SK-N-SH (cell line): ENCODE data around the gene C12orf42. TPM values are rescaled to one million over a fixed set of nuclear protein-coding genes. Genes with fewer than 3 reads are reported as not detected.
A peak's percentile ranks its signal among the peaks of the same experiment; 100 is the strongest.

ENCODE experiments used
- CTCF ChIA-PET: fragments of 300-600, 350-600 bp; formaldehyde crosslinking; extraction: SDS; loops from one replicate; lab custom pipeline; 2021; lab: Yijun Ruan, JAX
- POLR2A ChIA-PET: fragments of 350-600 bp; sonication (Branson Sonifier 250); formaldehyde crosslinking; extraction: SDS; loops from one replicate; lab custom pipeline; 2020; ENCODE audit warnings: antibody characterized with exemption, inconsistent platforms; lab: Yijun Ruan, JAX
- DNase-seq: peaks from one replicate; pipeline ENCODE4 v3.0.0; 2012
- H2AFZ ChIP-seq: fragments of 200-600 bp; sonication (generic); 2 replicates; pipeline ENCODE4 v1.8.1; 2016; ENCODE audit warnings: antibody characterized with exemption, mild to moderate bottlenecking, low read depth
- H3F3A ChIP-seq: fragments of 200-600 bp; sonication (generic); replicated peaks from 2 replicates; pipeline ENCODE3; 2016; ENCODE audit warnings: antibody characterized with exemption, mild to moderate bottlenecking; ENCODE audit not compliant: insufficient read depth
- H3K27ac ChIP-seq, 2 experiments: fragments of 200-500 bp in 1 of 2; fragments of 200-600 bp in 1 of 2; sonication (Bioruptor generic) in 1 of 2; sonication (generic), shearing (Covaris generic) in 1 of 2; 2 replicates each; pipeline versions ENCODE4 v1.5.1 to v1.6.1; 2014 to 2016; ENCODE audit warnings: low read depth in 2 of 2, inconsistent platforms in 1 of 2, low read length in 1 of 2, mild to moderate bottlenecking in 1 of 2, mixed read lengths in 1 of 2
- H3K27me3 ChIP-seq: fragments of 200-600 bp; sonication (generic), shearing (Covaris generic); 2 replicates; pipeline ENCODE4 v1.6.1; 2016; ENCODE audit warnings: mixed run types; ENCODE audit not compliant: insufficient read depth
- H3K36me3 ChIP-seq, 2 experiments: fragments of 200-500 bp in 1 of 2; fragments of 200-600 bp in 1 of 2; sonication (Bioruptor generic) in 1 of 2; sonication (generic) in 1 of 2; replicated peaks in 1 of 2; 2 replicates each; pipeline versions ENCODE3 to v1.5.1; 2014 to 2016; ENCODE audit warnings: low read length in 1 of 2, mild to moderate bottlenecking in 1 of 2; ENCODE audit not compliant: insufficient read depth in 2 of 2, control insufficient read depth in 1 of 2
- H3K4me1 ChIP-seq, 2 experiments: fragments of 200-500 bp in 1 of 2; fragments of 200-600 bp in 1 of 2; sonication (Bioruptor generic) in 1 of 2; sonication (generic), shearing (Covaris generic) in 1 of 2; 2 replicates each; pipeline versions ENCODE4 v1.5.1 to v1.6.1; 2014 to 2016; ENCODE audit warnings: low read depth in 1 of 2, low read length in 1 of 2, mixed run types in 1 of 2; ENCODE audit not compliant: insufficient read depth in 2 of 2, control insufficient read depth in 1 of 2
- H3K4me2 ChIP-seq: fragments of 200-600 bp; sonication (generic), shearing (Covaris generic); 2 replicates; pipeline ENCODE4 v1.6.1; 2017; ENCODE audit warnings: mixed run types
- H3K4me3 ChIP-seq, 2 experiments: fragments of 200-500 bp in 1 of 2; fragments of 200-600 bp in 1 of 2; sonication (Bioruptor generic) in 1 of 2; sonication (generic), shearing (Covaris generic) in 1 of 2; 2 replicates each; pipeline versions ENCODE4 v1.5.1 to v1.8.1; 2014 to 2016; ENCODE audit warnings: low read depth in 2 of 2, inconsistent platforms in 1 of 2, low read length in 1 of 2, mild to moderate bottlenecking in 1 of 2, mixed read lengths in 1 of 2, moderate library complexity in 1 of 2
- H3K79me2 ChIP-seq: fragments of 200-600 bp; sonication (generic); 2 replicates; pipeline ENCODE4 v1.8.1; 2017; ENCODE audit warnings: mild to moderate bottlenecking; ENCODE audit not compliant: insufficient read depth
- H3K9ac ChIP-seq: fragments of 200-600 bp; sonication (generic); 2 replicates; pipeline ENCODE4 v1.6.1; 2017; ENCODE audit warnings: mixed run types
- H3K9me2 ChIP-seq: fragments of 200-600 bp; sonication (generic); 2 replicates; pipeline ENCODE4 v1.6.1; 2017; ENCODE audit warnings: mixed run types
- H3K9me3 ChIP-seq: fragments of 200-600 bp; sonication (generic); 2 replicates; pipeline ENCODE4 v1.6.1; 2017; ENCODE audit warnings: mixed run types, mild to moderate bottlenecking, moderate library complexity
- H4K20me1 ChIP-seq: fragments of 200-600 bp; sonication (generic); 2 replicates; pipeline ENCODE4 v1.6.1; 2017; ENCODE audit warnings: mild to moderate bottlenecking, mixed run types; ENCODE audit not compliant: insufficient read depth
- CHD2 ChIP-seq: fragments of 150-350 bp; IDR thresholded peaks from 2 replicates; pipeline ENCODE4 v1.6.1; 2018; ENCODE audit warnings: low read length; ENCODE audit not compliant: partially characterized antibody
- CTCF ChIP-seq: fragments of 200-600 bp; sonication (generic); IDR thresholded peaks from 2 replicates; pipeline ENCODE4 v1.6.1; 2017; ENCODE audit warnings: antibody characterized with exemption, mild to moderate bottlenecking, moderate library complexity
- FOSL2 ChIP-seq: IDR thresholded peaks from 2 replicates; pipeline ENCODE4 v1.4.0; 2012; ENCODE audit warnings: low read depth, mild to moderate bottlenecking, moderate library complexity, borderline replicate concordance
- FOXJ3 ChIP-seq: sonication (generic); formaldehyde crosslinking; IDR thresholded peaks from 2 replicates; pipeline ENCODE4 v1.5.1; 2020; ENCODE audit warnings: mild to moderate bottlenecking, missing genetic modification reagents
- JUND ChIP-seq: IDR thresholded peaks from 2 replicates; pipeline ENCODE4 v1.4.0; 2012
- NFIC ChIP-seq: IDR thresholded peaks from 2 replicates; pipeline ENCODE4 v1.4.0; 2012; ENCODE audit warnings: borderline replicate concordance
- RAD21 ChIP-seq: IDR thresholded peaks from 2 replicates; pipeline ENCODE4 v1.6.1; 2012; ENCODE audit warnings: mild to moderate bottlenecking, low read length
- REST ChIP-seq: IDR thresholded peaks from 2 replicates; pipeline ENCODE4 v1.6.1; 2012; ENCODE audit warnings: mild to moderate bottlenecking, low read depth, low read length, moderate library complexity
- SIN3A ChIP-seq: IDR thresholded peaks from 2 replicates; pipeline ENCODE4 v1.6.1; 2012; ENCODE audit warnings: low read depth, mild to moderate bottlenecking, low read length, moderate library complexity, borderline replicate concordance
- SMC3 ChIP-seq: IDR thresholded peaks from 2 replicates; pipeline ENCODE4 v1.6.1; 2012; ENCODE audit warnings: low read depth, low read length, improper control_type of control experiment
- TCF12 ChIP-seq: IDR thresholded peaks from 2 replicates; pipeline ENCODE4 v1.4.0; 2012
- USF1 ChIP-seq: IDR thresholded peaks from 2 replicates; pipeline ENCODE4 v1.4.0; 2012; ENCODE audit warnings: low read depth, borderline replicate concordance
- USF2 ChIP-seq: fragments of 150-350 bp; IDR thresholded peaks from 2 replicates; pipeline ENCODE4 v1.6.1; 2017; ENCODE audit warnings: antibody characterized with exemption, low read length, low read depth, borderline replicate concordance
- YY1 ChIP-seq: IDR thresholded peaks from 2 replicates; pipeline ENCODE4 v1.4.0; 2012; ENCODE audit warnings: low read depth, mild to moderate bottlenecking
- WGBS: methylation state at CpG from one replicate; pipeline ENCODE4 v1.1.6; 2017; ENCODE audit warnings: low lambda C conversion rate; 5-methylcytosine and 5-hydroxymethylcytosine counted together
- polyA plus RNA-seq, 3 experiments: library from polyadenylated mRNA; depleted of rRNA; stranded (reverse); fragments of >200 nt; gene quantifications; 2 replicates each; pipeline ENCODE4 v1.2.3, GENCODE V29; 2012

The C12orf42 gene
- not detected in 2 replicates for polyA plus RNA-seq (2012; rRNA removed)
- not detected in 2 replicates for polyA plus RNA-seq (2012; cell fraction: cytosol; rRNA removed)
- not detected in 2 replicates for polyA plus RNA-seq (2012; cell fraction: nucleus; rRNA removed)

DNA sequence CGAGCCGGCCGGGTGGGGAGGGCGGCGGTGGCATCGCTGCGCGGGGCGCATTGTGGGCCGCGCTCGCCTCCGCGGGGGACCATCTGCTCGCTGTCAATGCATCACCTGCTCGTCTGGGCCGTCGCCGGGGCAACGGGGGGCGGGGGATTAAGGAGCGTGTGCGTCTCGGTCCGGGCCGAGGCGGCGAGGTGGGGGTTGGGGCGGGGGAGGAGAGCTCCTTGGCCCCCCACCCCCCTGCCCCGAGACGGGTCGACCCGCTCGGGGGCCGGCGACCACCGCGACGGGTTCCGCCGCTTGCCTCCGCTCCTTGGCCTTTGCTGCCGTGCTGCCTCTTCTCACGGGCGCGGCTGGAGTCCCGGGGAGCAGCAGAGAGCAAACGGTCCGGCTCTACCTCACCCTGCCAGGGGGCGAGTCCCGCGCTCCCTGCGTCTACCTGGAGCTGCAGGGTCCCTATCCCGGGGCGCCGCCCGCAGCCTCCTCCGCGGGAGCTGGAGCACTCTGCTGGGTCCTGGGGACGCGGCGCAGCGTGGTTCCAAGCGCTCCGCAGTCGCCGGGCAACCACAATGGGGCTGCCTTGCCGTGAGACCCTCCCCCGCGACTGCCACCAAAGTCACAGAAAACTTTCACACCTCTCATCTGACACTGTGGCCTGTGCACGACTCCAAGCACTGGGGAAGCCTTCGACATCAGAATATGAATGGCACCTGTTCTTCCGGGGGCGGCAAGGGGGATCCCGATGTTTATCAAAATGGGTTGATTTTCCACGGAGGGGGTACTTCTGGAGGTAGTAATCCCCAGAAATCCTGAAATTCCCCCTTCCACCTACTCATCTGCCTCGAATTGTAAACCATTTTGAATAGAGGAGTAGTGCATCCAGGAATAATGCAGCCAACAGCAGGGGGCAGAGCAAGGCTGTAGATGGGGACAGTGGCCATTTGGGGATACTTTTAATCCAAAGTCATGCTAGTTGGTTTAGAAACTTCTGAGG lies at the start of gene C12orf42:
TSS of gene C12orf42 (minus strand) at position 500 of the 988 bp plus-strand sequence. CDS start 17,542 bp downstream, outside the sequence.
- Histone ChIP-seq H2AFZ (peak within 1 kb of the TSS; percentile 23; the same call in 1 of the 2 replicates), H4K20me1 (no peaks in the 10 kb centered on the region)
- TF ChIP-seq RAD21: peak; percentile 74
- TF ChIP-seq NFIC: no peak
- TF ChIP-seq USF1: no peak
- no peak for TF ChIP-seq TCF12
- TF ChIP-seq CTCF: peak; percentile 66
- TF ChIP-seq SMC3: peak; percentile 52
- TF ChIP-seq, all 33 proteins: peak for 3
- peak within 1 kb of the TSS in 1 of 2 experiments; percentile 58; a peak in 2 of 4 replicates for H3K27ac ChIP-seq
- ChIA-PET POLR2A (no interaction called here), CTCF (interaction anchor here (0.6 to 3.9 kb wide), 8 partner anchors 13 to 613 kb away, joined by 3 to 32 read pairs (median 4); no protein-coding TSS in a partner anchor)
- no peaks in the 10 kb centered on the region for H3K27me3 ChIP-seq
- 5% methylated on average over 30 of the region's 77 CpGs for WGBS
- H3K9me3 ChIP-seq: no peaks in the 10 kb centered on the region
- peak within 1 kb of the TSS; percentile 84 for H3K4me2 ChIP-seq
- H3F3A ChIP-seq: no peaks in the 10 kb centered on the region
- DNase-seq: peak; percentile 76
- peak within 1 kb of the TSS; percentile 46 to 56 for H3K4me3 ChIP-seq
- no peaks in the 10 kb centered on the region for H3K36me3 ChIP-seq
- H3K4me1 ChIP-seq: peaks cover 0 to 7% of the 10 kb centered on the region in 2 experiments; a peak in 1 of 4 replicates
- H3K9ac ChIP-seq: no peak within 1 kb of the TSS
- no peaks in the 10 kb centered on the region for H3K9me2 ChIP-seq
- H3K79me2 ChIP-seq: no peaks in the 10 kb centered on the region

- Histone ChIP-seq H3K79me2 (no peaks in the 10 kb centered on the region), H3K9me3 (no peaks in the 10 kb centered on the region), H4K20me1 (no peaks in the 10 kb centered on the region), H3K4me2 (no peak overlapping the region), H3K9ac (no peak overlapping the region), H3K9me2 (no peaks in the 10 kb centered on the region), H3K4me3 (no peak overlapping the region), H3K4me1 (no peaks in the 10 kb centered on the region), H2AFZ (no peak overlapping the region), H3K27me3 (no peaks in the 10 kb centered on the region), H3F3A (no peaks in the 10 kb centered on the region), H3K27ac (no peak overlapping the region), H3K36me3 (no peaks in the 10 kb centered on the region)
- TF ChIP-seq REST (no peak), YY1 (no peak), SIN3A (no peak), FOSL2 (no peak), JUND (no peak), CHD2 (no peak), FOXJ3 (no peak), USF2 (no peak), NFIC (no peak)
- CTCF ChIA-PET: interaction anchor here (0.8 to 1.7 kb wide), 4 partner anchors 28 to 659 kb away, joined by 3 to 6 read pairs (median 4); no protein-coding TSS in a partner anchor
- POLR2A ChIA-PET: no interaction called here
- no peak for DNase-seq
- WGBS: 52% methylated on average over 3 of the region's 3 CpGs
These were observed 46.3 kb upstream of the C12orf42 start for GRCh38 chr12:103542078-103542477.
